Stimulated activated CD4-positive, alpha-beta T cell treated with anti-CD3 and anti-CD28 coated beads, Interleukin-15, amount 100 ng/mL, for 48 hours (primary cell): ENCODE data around the gene NCBP2L.
A peak's percentile ranks its signal among the peaks of the same experiment; 100 is the strongest.
"Not testable (repeated sequence)": the region's sequence is repeated elsewhere in the genome, so short reads cannot be mapped to it uniquely, and the experiment has no call there.

Experiments used
- DNase-seq, 2 donors: peaks; one replicate each; pipeline ENCODE4 v3.0.0-alpha.2; 2020; ENCODE audit warnings: low read depth in 2 of 2

The NCBP2L gene

DNA sequence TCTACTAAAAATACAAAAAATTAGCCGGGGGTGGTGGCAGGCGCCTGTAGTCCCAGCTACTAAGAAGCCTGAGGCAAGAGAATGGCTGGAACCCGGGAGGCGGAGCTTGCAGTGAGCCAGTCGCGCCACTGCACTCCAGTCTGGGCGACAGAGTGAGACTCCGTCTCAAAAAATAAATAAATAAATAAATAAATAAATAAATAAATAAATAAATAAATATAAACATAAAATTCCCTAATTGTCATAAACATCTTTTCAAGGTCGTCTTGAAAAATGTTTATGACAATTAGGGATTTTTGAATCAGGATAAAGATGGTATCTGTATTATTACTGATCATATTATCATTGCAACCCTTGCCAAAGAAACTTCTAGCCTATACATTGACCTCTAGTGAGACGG lies 32.5 kb downstream of the NCBP2L start:
- DNase-seq, result not testable (repeated sequence)

DNA sequence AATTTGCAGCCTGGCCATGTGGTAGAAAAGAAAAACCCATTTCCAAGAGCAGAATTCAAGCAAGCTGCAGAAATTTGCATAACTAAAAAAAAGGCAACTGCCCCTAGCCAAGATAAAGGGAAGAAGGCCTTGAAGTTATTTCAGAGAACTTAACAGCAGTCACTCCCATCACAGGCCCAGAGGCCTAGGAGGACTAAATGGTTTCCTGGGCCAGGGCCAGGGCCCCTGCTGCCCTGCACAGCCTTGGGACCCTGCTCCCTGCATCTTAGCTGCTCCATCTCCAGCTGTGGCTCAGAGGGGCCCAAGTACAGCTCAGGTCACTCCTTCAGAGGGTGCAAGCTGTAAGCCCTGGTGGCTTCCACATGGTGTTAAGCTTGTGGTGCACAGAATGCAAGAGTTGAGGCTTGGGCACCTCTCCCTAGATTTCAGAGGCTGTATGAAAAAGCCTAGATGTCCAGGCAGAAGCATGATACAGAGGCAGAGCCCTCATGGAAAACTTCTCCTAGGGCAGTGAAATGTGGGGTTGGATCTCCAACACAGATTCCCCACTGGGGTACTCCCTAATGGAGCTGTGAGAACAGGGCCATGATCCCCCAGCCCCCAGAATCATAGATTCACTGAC lies 41.5 kb downstream of the NCBP2L start:
- DNase-seq, result no peak

DNA sequence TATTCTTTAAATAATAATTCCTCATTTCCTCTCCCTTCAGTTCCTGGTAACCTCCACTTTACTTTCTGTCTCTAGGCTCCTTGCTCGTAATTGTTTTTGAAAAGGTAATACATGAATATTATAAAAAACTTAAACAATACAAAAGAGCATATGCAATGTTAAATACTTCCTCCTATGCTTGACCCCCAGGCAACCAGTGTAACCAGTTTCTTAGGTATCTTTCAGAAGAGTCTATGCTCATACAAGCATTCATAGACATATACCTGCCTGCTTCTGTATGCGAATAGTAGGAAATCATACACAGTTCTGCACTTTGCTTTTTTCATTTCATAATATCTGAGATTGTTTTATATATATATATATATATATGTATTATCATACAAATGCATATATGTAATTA lies 45.5 kb downstream of the NCBP2L start:
- no peak for DNase-seq

DNA sequence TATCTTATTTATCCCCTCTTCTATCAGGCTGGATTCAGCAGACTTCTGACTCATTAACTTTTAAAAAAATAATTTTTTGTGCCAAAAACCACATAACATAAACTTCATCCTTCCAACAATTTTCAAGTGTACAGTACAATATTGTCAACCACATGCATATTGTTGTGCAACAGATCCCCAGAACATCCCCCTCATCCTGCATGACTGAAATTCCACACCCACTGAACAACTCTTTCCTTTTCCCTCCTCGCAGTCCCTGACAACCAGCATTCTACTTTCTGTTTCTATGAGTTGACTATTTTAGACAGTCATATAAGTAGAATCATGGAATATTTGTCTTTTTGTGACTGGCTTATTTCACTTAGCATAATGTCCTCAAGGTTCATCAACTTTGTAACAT lies 45.9 kb downstream of the NCBP2L start:
- no peak for DNase-seq

DNA sequence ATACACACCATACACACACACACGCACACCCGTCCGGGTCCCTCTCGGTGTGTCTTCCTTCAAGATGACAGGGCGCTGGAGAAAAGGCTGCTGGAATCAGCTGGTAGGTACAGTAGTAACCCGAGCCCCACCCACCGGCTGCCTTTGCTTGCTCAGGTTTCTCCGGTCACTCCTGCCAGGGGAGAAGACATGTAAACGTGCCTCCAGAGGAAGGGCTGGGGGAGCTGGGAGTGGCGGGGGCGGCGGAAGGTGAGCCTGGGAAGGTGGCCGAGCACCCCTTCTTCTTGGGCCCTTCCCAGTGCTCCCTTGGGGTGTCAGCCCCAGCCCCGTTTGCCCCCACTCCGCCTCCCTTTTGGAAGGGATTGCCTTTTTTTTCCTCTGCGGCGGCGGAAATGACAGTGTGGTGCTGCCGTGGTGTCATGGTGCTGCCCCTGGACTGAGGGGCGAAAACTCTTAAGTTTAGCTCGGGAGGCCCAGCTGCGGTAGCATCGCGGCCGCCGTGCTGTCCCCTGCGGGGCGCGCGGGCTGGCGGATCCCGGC lies 48.2 kb downstream of the NCBP2L start, which contains the start of gene MID2:
TSS of gene MID2 (plus strand) at position 169 of the 540 bp plus-strand sequence. CDS start 561 bp downstream, outside the sequence.
- peak; percentile 30 to 36 for DNase-seq

DNA sequence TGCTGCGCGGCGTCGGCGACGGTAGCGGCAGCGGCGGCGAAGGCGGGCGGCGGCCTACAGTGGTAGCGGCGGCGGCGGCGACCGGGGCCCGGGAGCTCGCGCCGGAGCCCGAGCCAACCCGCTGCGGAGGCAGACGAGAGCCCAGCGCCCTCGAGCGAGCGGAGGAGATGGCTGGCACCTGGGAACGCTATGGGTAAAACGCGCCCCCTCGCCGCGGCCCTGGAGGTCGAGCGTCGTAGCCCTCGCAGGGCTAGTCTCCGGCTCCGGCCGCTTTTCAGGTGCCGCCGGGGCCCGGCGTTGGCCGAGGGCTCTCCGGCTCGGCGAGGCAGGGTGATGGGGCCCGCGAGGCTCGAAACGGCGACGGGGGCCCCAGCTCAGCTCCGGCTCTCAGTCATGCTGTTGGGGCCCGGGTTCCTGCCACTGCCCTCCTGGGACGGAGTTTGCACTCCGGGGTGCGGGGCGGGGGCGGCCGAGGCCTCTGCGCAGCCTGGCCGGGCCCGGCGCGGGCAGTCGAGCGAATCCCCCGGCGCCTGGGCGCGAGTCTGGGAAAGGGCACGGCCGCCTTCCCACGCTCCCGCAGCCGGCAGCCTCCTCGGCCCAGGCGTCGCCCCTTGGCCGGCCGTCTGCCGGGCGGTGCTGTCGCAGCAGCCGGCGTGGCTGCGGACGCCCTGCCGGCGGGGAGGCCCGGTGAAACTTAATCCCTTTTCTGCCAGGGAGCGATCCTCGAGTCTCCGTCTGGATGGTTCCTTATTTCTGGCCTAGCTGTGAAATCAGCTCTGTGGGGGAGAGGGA lies 48.9 kb downstream of the NCBP2L start:
- peak in 1 of 2 donors; percentile 13 for DNase-seq

DNA sequence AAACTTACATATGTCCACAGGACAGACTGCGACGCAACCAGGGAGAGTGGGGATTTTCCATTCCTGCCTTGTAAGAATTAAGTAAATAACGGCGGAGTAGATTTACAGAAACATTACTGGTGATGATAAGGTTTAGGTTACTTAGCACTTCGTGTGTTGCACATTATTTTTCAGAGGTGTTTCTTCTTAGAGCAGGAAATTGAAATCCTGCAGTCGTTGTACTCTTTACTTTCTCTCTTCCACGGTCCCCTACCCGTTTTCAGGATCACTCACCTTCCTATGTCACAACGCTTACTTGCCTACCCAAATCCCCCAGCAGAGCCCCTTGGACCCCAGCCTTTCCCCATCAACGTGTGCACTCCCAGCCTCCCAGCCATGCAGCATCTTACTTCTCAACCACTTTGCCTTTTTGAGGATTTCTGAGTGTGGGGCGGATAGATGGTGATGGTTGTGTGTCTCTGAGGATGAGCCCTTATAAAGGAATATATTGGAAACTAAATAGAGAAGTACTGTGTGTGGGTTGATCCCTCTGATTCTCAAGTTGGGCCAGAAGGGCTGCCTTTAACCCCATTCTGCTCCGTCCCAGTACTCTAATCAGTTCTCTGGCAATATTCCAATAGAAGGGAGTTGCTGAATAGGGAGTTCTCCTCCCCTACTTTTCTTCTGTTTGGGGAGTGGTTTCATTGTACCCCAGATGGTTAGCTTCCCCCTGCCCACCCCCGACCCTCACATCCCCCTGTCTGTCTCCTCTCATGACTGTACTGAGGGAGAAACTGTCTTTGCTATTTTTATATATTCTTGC lies 49.7 kb downstream of the NCBP2L start:
- DNase-seq, result no peak

DNA sequence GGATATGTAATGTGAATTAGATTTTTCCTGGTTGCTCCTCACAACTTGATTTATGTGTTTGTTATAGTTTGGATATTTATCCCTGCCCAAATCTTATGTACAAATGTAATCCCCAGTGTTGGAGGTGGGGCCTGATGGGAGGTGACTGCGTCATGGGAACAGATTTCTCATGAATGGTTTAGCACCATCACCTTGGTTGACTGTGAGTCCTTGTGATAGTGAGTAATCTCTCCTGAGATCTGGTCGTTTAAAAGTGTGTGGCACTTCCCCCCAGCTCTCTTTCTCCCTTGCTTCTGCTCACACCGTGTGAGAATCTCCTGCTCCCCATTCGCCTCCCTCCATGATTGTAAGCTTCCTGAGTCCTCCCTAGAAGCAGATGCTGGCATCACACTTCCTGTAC lies 50.3 kb downstream of the NCBP2L start:
- no peak for DNase-seq

DNA sequence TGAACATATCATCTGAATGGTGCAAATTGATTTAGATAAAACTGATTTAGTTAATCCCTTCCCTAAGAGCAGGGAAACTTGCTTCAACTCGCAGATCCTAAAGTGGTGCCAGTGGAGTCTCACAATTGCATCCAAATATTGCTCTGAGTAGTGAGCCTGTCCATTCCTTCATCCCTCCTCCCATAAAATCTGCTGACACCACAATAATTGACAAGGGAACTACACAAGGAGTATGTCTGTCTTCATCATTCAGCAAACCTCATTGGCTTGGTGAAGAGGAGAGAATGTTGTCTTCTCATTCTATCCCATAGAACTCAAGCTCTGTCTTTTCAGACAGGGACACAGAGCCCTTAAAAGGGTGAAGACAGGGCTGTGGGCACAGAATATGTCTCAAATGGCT lies 52.3 kb downstream of the NCBP2L start:
- DNase-seq, result no peak

DNA sequence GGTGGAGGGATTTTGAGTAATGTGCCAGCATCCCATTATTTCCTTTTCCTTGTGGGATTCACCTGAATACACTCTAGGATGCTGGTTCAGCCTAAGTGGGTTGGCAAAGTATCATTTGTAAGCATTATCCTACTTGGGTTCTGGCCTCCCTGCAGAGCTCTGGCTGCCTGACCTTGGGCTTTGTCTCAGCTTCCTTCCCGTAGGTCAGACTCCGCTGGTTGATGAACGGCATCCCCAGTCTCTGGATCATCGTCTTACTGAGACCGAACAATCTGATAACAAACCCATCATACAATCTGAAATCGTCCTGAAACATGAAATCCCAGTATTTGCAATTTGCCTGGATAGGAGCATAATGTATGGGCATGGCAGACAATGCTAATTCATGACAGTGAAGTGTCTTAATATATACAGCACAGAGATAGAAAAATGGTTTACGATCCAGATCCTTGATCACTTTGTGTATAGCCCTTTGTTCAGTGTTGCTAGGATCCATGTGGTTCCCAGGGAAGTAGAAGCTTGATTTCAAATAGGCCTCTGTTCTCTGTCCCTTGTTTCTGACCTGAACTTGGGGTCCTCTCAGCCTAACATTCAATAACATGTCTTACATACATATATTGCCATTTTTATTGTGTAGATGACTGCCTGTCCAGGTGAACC lies 53.7 kb downstream of the NCBP2L start:
- no peak for DNase-seq

DNA sequence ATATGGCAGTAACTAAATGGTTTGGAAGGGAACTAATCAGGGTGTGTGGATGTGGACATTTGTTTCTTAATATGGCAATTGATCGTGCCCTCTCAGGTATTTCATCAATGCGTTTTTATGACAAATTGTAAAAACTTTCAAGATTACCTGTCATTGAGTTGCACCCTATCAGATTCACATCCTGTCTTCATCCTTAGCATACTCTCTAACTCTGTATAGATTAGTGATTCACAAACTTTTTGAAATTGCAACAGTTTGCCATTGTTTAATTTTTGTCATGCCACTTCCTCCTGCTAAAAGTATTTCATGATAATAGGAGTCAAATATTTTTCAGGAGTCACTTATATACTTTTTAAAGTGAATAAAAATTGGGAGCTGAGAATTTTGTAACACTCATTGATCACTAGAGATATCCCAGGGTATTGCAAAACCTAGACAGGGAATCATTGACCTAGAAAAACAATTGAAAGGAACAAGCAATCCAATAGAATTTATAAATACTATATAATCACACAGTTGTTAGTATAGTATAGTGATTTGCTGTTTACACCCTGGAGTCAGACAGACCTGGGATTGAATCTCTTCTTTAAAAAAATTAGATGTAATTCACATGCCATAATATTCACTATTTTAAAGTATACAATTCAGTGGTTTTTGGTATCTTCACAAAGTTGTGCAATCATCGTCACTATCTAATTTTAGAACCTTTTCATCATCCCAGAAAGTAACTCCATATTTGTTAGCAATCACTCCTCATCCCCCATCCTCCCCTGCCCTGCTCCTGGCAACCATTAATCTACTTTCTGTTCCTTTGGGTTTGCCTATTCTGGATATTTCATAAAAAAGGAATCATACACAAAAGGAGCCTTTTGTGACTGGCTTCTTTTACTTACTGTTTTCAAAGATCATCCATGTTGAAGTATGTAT lies 57.0 kb downstream of the NCBP2L start:
- DNase-seq, result no peak

DNA sequence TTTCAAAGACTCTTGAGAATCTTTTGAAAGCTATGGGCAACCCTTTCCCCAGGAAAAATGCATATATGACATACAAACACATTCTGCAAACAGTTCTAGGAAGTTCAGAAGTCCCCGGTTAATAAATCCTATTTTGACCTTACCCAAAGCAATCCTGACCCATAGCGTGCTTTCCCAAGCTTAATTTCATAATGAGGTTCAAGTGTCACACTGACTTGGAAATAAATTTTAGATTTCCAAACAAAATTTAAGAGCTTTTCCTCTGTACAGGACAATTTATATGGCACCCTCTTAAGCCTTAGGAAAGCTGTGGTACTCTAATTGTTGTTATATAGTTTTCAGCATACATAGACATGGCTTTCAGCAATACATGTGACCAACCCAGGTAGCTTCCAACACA lies 59.4 kb downstream of the NCBP2L start:
- DNase-seq, result no peak

DNA sequence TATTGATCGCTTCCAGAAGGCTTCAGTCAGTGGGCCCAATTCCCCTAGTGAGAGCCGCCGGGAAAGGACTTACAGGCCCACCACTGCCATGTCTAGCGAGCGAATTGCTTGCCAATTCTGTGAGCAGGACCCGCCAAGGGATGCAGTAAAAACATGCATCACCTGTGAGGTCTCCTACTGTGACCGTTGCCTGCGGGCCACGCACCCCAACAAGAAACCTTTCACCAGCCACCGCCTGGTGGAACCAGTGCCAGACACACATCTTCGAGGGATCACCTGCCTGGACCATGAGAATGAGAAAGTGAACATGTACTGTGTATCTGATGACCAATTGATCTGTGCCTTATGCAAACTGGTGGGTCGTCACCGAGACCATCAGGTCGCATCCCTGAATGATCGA lies 63.4 kb downstream of the NCBP2L start:
- no peak for DNase-seq

DNA sequence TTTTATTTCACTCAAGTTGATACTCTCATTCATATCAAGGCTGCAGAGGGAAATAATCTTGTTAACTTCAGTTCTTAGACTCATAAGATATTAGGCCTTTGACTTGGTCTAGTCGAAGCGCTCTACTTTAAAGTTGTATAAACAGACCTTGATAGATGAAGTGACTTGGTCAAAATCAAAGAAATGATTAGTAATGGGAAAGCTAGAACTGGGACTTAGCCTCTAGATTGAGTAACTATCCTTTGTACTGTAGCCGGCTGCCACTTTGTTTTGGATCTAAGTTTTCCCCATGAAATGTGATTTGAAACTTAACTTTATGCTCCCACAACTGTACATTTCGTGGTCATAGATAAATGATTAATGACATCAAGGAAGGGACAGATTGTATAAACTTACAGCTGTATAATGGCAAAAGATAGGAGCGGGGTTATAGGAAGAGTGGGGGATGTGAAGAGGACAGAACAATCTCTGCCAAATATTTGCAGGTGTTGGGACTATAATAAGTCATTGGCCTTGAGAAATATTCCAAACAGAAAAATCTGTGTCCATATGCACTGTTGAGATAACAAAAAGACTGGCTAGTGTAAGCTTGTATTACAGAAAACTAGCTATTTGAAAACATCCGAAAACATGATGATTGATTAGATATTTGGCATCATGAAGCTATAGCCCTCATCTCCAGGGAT lies 65.3 kb downstream of the NCBP2L start:
- DNase-seq, result no peak
